GM21360 (cell line): ENCODE data around the gene TIMM10.

Source experiments
- ATAC-seq: cut with Tn5 transposase; IDR thresholded peaks from one replicate; pipeline ENCODE4 v1.9.1; 2021; ENCODE audit warnings: mild to moderate bottlenecking, moderate library complexity; ENCODE audit not compliant: unreplicated experiment

Gene TIMM10

DNA sequence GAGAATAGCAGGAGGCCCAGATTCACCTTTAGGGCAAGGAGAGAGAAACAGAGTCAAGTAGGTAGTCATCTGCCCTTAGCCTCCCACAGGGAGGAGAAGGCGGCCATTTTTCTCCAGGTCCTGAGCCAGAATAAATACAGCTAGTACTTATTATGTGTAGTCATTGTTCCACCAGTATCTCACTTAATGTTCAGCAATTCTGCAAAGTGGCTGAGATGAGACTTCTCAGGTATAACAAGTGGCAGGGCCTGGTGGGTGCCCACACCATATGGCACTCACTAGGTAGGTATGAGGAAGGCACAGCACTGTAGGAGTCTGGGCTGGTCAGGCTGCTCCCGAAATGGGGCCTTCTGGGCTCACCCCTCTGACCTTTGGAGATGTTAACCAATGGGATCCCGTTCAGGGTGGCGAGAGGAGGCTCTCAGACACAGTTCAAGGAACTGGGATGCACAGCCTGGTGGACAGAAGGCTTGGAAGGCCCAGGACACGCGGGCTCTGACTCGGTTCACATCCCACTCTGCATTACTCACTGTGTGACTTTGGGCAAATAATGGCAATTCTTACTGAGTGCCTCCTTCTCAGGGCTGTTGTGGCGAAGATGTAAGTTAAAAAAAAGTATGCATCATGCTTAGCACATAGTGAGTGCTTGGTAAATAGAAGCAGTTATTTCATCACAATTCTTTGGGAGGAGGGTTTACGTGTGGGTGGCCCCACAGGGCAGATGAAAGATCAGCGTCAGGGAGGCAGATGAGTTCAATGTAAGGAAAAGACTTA is 45.1 kb downstream of the TIMM10 start:
- no peak for ATAC-seq

DNA sequence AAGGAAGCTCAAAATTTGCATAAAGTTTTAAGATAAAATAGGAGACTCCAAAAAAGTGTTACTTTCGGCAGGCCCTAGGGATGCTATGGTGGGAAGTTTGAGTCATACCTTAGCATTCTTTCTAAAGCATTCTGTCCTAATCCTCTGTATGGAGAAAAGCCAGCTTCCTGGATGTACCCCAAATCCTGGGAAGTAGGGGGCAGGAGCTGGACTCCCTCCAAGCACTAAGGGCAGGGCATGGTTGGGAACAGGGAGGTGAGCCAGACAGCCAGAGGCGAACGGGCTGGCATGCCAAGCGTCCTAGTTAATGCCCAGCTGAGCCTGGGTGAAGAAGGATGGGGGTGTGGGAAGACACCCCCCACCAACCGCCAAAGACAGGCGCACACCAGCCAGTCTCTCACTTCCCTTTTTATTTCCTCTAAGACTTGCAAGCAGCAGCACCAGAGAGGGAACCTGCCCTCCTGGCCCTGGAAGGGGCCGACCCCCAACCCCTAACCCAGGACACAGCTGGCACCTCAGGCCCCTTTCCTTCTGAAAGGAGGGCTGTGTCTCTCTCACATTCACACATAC is 46.3 kb downstream of the TIMM10 start:
- ATAC-seq: peak; percentile 46

GRCh38 chr11:57483562-57483918 is 47.0 kb downstream of the TIMM10 start:
- ATAC-seq: no peak

DNA sequence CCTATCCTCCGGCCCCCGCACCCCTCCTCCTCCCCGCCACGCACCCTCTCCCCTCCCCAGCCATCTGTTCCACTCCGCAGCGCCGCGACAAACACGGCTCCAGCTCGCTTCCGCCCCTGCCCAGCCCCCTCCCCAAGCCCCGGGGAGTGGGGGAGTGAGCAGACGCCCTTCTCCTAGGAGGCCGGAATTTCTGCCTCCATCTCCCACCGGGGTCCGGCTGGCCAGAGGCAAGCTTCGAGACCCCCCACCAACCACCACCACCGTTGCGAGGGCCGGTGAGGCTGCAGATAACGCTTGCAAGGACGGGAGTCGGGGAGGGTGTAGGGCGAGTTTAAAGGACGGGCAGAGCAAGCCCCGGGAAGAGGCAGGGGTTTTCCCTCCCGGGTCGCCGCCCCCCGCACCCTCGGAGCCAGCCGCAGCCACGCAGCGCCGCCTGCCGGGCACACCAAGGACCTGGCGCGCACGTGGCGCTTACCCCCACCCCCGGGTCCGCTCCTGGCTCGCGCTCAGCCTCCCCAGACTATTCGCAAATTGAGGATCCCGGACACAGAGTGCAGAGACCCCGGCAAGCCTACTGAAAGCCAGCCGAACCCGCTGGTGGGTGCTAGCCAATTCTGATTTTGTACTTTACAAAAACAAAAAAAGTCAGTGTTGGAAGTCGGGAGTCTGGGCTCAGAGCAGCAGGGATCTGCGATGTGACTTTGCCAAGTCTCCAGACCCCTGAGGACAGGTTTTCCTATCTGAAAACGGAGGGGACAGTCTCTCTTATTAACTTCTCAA is 47.6 kb downstream of the TIMM10 start:
- ATAC-seq: no peak

DNA sequence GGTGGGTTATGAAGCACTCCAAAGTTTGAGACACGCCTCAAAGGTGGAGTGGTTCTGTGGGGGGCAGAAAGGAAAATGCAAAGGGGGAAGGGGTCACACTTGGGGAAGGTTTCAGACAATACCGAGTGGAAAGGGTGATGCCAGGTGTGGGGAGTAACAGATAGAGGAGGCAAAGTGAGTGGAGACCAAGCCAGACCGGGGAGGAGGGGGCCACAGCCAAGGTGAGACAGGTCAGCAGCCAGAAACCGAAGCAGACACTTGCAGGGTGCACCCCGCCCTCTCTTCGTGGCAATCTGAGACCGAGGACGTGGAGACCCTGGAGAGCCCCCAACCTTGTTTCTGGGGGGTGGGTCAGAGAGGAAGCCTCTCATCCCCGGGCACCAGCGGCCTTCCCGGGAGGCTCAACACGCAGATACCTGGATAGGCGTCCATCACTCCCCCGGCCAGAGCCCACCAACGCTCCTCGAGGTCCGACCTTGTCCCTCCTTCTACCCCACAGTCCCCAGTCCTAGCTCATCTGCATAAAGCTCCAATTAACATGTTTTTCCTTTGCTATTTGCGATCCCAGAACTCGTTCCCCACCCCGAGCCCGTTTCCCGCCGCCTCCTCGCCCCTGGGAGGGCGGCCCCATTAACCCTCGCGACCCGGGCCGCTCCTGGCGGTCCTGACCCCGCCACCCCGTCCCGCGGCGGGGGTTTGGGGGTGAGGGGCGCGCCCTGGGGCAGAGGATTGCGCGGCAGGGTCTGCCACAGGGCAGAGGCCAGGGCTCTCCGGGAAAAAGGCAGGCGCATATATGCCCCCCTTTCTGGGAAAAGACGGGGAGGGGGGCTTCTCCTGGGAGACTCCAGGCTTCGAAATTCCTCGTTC is 48.4 kb downstream of the TIMM10 start:
- no peak for ATAC-seq

DNA sequence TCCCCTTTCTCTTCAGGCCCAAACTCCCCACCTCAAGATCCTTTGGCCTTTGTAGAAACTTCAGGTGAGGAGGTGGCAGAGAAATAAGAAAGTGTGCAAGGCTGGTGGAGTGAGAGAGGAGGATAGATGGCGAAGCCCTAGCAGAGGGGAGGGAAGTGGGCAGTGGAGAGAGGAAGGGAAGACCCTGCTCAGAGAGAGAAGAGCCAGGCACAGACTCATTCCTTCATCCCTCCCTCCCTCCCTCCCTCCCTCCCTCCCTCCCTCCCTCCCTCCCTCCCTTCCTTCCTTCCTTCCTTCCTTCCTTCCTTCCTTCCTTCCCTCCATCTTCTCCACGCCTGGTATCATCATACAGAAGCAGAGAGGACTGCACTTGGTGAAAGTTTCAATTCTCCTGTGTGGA is 49.2 kb downstream of the TIMM10 start:
- no peak for ATAC-seq

DNA sequence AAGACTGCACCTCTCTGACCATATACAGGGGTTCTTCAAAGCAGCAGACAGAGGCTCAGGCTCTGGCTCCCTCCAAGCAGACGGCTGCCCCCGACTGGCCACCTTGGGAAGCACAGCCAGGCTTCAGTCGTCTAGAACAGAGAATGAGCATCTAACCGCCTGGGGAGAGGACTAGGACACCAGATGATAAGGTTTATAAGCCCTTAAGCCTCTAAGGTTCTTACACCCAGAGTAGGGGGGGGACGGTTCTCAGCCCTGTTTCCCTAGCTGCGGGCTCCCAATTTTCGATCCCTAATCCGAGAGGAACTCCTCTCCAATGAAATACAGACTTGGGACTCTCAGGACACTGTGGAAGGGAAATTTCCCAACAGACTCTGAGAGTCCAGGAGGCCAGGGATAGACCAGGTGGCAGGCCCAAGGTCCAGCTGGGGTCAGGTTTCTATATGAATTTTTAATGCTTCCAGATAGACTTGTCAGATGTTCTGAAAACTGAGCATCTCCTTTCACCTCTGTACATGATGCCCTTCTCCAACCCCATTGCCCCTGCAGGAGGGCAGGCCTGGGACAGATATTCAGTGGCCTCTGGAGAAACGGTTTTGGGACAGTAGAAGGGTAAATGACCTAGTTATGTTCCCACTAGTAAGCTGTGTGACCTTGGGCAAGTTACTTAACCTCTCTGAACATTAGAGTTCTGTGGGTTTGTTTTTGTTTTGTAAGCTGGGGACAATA is 50.0 kb downstream of the TIMM10 start:
- peak; percentile 35 for ATAC-seq

- ATAC-seq: no peak
Measured at GRCh38 chr11:57479911-57480310, 50.6 kb downstream of the TIMM10 start.

- ATAC-seq: no peak
Measured at GRCh38 chr11:57479021-57479663, 51.4 kb downstream of the TIMM10 start.
